ENCODE data around the gene INPP5A.

The INPP5A gene

GRCh38 chr10:132712291-132712690 lies 174.7 kb downstream of the INPP5A start:
- DNase-seq = no peak

- no peak for DNase-seq
These were observed 175.2 kb downstream of the INPP5A start for GRCh38 chr10:132712743-132713142.

DNA sequence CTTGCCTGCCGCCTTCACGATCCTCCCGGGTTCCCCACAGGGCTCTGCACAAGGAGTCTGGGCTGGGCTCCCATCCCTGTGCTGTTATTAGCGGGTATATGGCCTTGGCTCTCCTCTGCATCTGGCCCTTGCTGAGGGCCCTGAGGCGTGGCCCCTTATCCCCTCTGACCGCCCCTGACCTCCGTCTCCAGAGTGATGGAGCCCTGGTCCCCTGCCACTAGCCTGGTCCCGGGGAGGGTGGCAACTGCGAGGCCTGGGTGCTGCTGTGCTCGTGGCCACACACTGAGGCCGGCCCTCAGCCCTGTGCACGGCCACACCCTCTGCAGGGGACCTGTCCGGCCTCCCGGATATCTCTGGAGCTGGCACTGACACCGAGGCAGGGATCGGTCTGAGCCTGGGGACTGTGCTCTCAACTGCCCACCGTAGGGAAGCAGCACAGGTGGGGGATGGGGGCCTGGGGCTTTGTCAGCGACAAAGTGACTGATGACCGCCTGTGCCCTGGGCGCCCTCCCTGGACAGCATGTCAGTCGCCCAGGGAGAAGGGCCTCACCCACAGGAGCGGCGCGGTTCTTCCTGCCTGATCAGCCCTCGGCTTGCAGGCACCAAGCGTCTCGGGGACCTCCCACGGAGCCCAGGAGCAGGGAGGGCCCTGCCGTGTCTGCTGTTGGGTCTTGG lies 176.0 kb downstream of the INPP5A start:
- no peak for DNase-seq

DNA sequence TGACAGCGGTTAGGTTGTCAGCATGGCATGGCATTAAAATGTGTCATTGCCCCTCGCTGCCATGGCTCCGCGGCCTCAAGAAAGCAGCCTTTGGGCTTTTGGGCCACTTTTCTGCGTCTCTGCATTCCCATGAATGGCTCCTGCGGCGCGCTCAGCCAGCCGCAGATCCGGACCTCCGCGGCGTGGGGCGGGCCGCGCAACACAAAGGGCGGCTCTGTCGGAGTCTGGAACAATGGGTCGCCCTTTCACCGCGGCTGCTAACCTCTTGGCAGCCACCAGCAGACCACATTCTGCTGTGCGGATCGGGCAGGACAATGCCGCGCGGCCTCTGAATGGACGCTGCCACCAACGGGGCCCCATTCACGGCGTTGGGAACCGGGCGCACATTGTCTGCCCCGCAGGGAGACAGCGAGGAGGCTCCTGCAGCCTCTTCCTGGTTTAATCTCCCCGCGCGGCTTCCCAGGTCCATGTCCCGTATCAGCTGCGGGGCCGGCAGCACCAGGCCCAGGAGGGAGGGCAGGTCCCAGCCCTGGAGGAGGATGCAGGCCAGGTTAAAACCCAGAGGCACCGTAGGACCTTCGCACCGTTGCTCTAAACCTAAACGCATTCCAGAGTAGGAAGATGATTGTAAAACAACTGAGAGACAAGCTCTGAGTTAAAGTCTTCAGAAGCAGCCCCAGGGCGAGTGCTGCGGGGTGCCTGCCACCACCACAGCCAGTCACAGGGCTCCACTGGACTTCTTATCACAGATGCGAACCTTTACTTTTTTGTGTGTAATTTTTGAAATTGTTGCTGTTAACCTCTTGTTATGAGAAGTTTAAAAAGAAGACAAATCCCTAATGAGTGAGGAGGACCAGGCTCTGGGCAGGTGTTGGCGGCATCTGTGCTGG lies 176.8 kb downstream of the INPP5A start:
- no peak for DNase-seq

DNA sequence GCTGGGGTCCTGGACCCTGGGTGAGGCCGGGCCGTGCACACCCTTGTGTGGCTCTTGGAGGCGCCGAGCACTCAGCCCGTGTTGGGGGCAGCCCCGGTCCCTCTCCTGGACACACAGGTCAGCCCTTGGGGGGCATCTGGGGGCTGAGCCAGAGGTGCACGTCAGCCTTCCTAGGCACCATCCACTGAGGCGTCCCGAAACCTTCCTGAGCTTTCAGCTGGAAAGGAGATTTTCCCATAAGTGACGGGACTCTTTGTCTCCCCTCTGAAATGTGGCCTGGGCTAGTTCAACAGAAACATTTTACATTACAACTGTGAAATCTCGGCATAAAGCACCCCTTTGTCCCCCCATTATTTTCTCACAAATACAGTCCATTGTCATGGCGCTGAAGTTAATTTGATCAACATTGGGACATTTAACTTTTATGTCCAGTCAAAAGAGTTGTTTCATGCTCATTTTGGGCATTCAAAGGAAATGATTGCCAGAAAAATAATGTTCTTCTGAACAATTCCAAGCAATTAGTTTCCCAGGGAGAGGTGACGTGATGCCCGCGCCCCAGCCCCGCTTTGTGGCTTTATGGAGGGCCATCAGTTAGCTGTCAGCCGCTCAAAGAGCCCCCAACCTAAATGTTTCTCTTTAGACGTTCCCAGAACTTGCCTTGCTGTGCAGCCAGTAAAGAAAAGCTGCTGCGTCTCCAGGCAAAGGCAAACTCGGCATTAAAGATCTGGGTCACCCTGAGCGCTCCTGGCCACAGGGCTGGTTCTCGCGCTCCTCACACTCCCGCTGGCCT lies 177.6 kb downstream of the INPP5A start:
- DNase-seq = no peak

GRCh38 chr10:132715776-132716680 lies 178.4 kb downstream of the INPP5A start:
- no peak for DNase-seq

DNA sequence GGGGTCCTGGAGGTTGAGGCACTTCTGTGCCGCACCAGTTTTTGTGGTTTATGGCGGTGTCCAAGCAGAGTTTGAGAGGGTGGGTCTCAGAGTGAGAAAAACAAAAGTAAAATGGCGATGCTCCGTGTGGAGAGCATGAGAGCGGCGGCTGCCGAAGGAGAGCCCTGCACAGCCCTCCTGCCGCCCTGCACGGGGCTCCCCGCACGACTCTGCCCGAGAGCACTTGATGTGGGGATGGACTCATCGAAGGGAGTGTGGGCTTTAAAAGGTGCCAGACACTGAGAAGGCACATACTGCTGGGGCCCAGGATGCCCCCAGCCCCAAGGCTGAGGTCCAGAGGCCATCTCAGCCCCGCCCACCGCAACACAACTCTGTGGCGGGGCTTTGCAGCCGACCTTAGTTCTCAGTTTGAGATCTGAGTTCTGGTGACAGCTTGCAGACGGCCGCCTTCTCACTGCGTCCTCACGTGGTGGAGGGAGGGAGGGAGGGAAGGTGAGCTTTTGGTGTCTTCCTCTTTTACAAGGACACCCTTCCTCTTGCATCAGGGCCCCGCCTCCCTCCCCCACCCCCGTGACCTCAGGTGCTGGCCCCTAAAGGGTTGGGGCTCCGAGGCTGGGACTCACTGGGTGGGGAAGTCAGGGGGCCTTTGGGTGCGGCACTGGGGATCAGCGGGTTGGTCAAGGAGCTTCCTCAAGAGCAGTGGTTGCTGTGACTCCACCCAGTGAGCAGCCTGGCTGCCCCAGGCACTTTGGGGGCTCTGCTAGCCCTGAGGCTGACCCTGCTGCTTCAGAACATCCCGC lies 179.3 kb downstream of the INPP5A start:
- no peak for DNase-seq

DNA sequence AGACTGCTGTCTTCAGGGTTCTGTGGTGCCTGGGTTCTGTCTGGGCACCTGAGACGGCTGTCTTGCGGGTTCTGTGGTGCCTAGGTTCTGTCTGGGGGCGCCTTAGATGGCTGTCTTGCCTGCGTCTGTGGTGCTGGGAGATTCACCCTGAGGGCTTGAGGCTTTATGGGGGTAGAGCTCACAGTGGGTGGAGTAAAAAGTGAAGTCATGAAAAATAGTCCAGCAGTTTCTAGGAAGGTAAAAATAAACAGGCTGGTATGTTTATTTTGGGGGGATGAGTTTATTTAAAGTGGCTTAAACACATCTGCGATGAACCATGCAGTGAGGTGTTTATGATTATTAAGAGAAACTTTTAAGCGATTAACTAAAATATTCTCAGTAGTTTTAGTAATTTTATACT lies 184.1 kb downstream of the INPP5A start:
- no peak for DNase-seq

GRCh38 chr10:132722394-132723329 lies 185.1 kb downstream of the INPP5A start:
- no peak for DNase-seq

DNA sequence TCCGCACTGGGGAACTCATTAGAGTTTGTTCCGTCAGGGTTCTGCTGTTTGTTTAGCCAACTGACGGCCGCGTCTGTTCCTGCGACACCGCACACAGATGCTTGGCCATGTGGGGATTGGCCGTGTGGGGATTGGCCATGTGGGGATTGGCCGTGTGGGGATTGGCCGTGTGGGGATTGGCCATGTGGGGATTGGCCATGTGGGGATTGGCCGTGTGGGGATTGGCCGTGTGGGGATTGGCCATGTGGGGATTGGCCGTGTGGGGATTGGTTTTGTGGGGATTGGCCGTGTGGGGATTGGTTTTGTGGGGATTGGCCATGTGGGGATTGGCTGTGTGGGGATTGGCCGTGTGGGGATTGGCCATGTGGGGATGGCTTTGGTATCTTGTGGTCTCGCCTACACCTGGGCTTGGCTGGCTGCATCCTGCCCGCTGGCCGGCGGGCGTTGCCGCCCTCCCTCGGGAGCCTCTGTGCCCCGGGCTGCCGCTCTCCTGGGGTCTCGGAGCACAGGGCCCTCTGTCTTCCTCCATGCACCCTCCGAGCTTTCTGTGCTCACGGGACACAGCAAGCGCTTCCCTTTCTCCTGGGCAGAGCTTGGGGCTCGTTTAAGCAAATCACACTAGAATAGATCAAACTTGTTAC lies 185.9 kb downstream of the INPP5A start:
- DNase-seq = no peak

DNA sequence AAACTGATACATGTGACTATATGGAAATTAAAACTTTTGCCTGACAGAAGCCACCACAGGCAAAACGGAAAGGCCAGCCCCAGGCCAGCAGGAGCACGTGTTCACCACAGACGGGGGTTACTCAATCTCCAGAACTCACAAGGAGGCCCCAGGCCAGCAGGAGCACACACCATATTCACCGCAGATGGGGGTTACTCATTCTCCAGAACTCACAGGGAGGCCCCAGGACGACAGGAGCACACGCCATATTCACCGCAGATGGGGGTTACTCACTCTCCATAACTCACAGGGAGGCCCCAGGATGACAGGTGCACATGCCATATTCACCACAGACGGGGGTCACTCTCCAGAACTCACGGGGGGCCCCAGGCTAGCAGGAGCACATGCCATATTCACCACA lies 186.9 kb downstream of the INPP5A start:
- no peak for DNase-seq

GRCh38 chr10:132725202-132725601 lies 187.6 kb downstream of the INPP5A start:
- no peak for DNase-seq

DNA sequence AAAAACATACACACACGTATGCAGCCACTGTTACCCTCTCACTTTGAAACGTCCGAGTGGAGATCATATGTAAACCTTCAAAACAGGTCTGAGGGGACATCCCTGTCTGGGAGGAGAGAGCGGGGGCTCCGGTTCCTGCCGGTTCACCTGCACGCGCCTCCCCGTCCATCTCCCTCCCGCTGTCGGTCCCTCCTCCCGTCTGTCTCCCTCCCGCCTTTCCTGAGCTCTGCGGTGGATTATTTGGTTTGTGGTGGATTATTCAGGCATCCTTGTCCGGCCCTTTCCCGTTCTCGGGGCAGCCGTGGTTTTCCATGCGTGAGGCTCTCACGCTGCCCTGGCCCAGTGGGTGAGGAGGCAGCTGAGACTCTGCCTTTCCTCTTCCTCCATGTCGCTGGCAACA lies 188.6 kb downstream of the INPP5A start:
- no peak for DNase-seq

DNA sequence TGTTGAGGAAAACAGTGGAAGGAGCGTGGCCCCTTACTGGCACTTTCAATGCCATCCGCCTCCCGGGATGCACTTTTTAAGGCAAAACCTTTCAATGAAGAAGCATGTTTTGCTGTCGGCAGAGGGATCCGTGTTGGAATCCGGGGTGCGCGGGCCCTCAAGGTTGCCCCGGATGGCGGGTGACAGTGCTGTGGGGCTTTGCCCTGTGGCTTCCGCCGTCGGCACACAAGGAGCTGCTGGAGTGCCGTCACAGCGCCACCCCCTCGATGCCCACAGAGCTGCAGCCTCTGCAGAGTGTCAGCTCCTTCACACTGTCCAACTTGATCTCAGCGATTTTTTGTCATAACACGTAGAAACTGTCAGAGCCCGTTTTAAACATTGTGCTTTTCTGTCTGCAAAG lies 189.4 kb downstream of the INPP5A start:
- no peak for DNase-seq

DNA sequence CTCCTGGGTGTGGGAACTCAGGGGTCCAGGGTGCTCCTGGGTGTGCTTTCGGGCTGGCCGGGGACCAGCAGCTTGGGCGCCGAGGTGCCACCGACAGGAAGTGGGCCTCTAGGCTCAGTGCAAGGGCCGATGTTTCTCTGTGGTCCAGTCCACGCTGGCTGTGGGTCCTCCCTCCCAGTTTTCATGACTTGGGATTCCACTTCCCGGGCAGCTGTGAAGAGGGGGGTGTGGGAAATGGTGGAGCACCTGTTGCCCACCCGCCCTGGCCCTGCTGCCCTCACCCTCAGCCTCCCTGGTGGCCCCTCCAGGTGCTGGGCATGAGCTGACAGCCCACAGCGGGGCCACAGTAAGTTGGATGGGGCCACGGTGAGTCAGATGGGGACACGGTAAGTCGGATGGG lies 189.8 kb downstream of the INPP5A start:
- DNase-seq = no peak

DNA sequence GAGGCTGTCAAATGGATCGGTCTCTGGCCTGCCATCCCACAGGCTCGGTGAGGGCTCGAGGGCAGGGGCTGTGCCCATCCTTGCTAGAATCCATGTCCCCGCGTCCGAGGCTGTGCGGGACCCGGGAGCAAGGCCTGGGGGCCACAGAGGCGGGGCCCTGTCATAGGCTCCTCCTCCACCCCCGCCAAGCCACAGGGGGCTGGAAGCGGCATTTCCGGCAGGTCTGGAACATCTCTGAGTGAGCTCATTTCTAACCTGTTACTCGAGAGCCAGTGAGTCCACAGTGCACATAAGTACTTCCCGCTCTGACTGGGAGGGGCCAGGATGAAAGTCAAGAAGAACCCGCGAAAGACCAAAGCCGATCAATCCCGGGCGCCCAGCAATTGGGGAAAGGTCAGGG lies 190.7 kb downstream of the INPP5A start:
- no peak for DNase-seq

- DNase-seq = no peak
These were observed 191.2 kb downstream of the INPP5A start for GRCh38 chr10:132728741-132729140.

DNA sequence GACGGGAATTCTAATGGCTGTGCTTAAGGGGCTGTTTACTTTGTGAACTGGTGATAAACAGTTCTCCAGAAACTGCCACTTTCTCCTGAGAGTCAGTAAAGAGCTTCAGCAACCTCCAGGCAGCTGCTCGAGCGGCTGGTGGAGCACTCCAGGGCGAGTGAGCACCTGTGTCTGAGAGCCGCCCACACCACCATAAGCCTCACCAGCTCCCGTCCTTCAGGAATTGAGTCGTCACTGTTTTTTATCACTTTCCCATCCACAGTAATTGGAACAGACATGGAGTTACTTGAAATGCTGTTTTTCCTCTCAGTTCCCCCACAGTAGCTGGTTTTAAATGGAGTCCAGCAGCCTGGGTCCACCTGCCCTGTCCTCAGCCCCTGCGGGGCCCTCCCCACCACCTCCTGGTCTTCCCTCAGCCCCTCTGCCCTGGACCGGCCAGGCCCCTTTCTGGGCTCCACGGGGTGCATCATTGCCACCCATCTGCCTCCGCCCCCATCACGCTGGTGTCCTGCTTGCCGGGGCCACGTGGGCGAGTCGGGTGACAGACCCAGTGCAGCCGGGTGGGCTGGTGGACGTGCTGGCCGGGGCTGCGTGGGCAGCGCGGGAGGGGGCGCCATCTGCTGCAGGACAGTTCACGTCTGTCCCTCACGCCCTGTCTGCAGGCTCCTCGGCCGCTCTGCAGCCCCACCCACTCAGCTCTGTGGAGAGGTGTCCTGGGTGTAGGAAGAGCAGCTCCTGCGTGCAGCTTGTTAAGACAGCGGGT lies 192.4 kb downstream of the INPP5A start:
- no peak for DNase-seq

GRCh38 chr10:132730573-132730953 lies 193.0 kb downstream of the INPP5A start:
- DNase-seq = no peak
